Choroid plexus epithelial cell (primary cell): ENCODE results near the gene CREBZF.
"Not testable (repeated sequence)": the region's sequence is repeated elsewhere in the genome, so short reads cannot be mapped to it uniquely, and the experiment has no call there.

Experiments used
- DNase-seq: peaks from one replicate; pipeline ENCODE4 v3.0.0-alpha.2; 2010; ENCODE audit warnings: low read depth
- H3K4me3 ChIP-seq: 2 replicates; pipeline ENCODE4 v1.5.1; 2011; ENCODE audit warnings: low read depth, mild to moderate bottlenecking, control low read depth, low read length, moderate library complexity
- TF ChIP-seq, protein P1 (sequence below): conservative IDR thresholded peaks from 2 replicates; pipeline ENCODE4 v1.5.1; 2011; ENCODE audit warnings: low read depth, mild to moderate bottlenecking, control low read depth, inconsistent platforms, low read length, moderate library complexity

Gene CREBZF

GRCh38 chr11:85685125-85685819 lies 20.3 kb upstream of the CREBZF start:
- H3K4me3 ChIP-seq = peak overlapping the region; percentile 60
- TF ChIP-seq, protein P1, sequence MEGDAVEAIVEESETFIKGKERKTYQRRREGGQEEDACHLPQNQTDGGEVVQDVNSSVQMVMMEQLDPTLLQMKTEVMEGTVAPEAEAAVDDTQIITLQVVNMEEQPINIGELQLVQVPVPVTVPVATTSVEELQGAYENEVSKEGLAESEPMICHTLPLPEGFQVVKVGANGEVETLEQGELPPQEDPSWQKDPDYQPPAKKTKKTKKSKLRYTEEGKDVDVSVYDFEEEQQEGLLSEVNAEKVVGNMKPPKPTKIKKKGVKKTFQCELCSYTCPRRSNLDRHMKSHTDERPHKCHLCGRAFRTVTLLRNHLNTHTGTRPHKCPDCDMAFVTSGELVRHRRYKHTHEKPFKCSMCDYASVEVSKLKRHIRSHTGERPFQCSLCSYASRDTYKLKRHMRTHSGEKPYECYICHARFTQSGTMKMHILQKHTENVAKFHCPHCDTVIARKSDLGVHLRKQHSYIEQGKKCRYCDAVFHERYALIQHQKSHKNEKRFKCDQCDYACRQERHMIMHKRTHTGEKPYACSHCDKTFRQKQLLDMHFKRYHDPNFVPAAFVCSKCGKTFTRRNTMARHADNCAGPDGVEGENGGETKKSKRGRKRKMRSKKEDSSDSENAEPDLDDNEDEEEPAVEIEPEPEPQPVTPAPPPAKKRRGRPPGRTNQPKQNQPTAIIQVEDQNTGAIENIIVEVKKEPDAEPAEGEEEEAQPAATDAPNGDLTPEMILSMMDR = no peak
- DNase-seq = no peak

GRCh38 chr11:85682330-85683305 lies 17.7 kb upstream of the CREBZF start:
- TF ChIP-seq, protein P1 = no peak
- peak overlapping the region; percentile 68 for H3K4me3 ChIP-seq
- DNase-seq = peak; percentile 61

DNA sequence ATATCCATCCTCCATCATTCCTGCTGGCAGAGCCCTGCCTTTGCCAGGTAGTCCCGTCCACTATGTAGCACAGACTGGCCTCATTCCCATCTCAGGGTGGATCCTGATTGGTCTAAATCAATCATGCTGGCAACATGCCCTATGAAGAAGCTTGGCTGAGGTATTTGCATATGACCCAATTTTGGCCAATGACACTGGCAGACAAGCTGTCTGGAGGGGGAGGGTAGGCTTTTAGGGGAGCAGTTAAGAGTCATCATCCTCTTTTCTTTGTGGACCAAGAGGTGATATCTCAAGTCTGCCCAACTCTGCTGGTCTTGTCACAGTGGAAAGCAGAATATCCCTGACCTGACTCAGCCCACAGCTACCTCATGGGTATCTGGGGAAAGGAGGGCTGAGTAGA lies 16.0 kb upstream of the CREBZF start:
- TF ChIP-seq, protein P1 = no peak
- no peak for DNase-seq

DNA sequence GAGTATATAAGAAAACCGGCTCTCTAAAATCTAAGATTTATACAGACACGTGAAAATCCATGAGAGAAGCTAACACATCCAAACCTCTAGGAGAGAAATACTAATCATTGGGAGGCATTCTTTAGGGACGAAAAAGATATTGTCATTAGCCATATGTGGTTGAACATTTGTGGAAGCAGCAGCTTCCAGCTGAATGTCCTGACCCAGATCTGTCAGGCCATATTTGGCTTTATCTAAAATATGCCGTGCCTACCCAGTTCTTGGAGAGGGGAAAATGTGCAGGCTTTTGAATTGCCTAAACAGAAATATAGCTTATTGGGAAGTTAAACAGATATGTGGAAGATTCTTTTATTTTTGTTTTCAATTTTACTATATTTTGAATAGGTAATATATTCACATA lies 14.6 kb upstream of the CREBZF start:
- TF ChIP-seq, protein P1 = no peak
- no peak for DNase-seq
- H3K4me3 ChIP-seq = no peak overlapping the region

More for the DNA sequence above, 16.0 kb upstream of the CREBZF start:
- H3K4me3 ChIP-seq = no peak overlapping the region

DNA sequence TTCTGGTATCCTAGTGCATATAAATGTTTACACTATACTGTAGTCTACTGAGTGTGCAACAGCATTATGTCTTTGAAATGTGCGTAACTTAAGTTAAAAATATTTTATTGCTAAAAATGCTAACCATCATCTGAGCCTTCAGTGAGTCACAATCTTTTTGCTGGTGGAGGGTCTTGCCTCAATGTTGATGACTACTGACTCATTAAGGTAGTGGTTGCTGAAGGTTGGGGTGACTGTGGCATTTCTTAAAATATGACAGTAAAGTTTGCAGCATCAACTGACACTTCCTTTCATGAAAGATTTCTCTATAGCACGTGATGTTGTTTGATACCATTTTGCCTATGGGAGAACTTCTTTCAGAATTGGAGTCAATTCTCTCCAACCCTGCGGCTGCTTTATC lies 8.5 kb upstream of the CREBZF start:
- TF ChIP-seq, protein P1 = no peak
- DNase-seq = no peak
- H3K4me3 ChIP-seq = no peak overlapping the region

GRCh38 chr11:85672105-85672902 lies 7.4 kb upstream of the CREBZF start:
- no peak overlapping the region for H3K4me3 ChIP-seq
- DNase-seq = no peak
- TF ChIP-seq, protein P1 = no peak

DNA sequence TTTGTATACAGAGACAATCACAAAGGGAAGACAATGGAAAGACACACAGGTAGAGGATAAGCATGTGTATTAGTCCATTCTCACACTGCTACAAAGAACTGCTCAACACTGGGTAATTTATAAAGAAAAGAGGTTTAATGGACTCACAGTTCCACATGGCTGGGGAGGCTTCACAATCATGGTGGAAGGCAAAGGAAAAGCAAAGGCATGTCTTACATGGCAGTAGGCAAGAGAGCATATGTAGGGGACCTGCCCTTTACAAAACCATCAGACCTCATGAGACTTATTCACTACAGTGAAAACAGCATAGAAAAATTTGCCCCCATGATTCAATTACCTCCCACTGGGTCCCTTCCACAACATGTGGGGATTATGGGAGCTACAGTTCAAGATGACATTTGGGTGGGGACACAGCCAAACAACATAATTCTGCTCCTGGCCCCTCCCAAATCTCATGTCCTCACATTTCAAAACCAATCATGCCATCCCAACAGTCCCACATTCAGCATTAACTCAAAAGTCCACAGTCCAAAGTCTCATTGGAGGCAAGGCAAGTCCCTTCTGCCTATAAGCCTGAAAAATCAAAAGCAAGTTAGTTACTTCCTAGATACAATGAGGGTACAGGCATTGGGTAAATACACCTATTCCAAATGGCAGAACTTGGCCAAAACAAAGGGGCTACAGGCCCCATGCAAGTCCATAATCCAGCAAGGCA lies 6.2 kb upstream of the CREBZF start:
- H3K4me3 ChIP-seq, DNase-seq: not testable (repeated sequence)
